HG02623 (cell line): ENCODE results near the gene NR2C1.
"Not testable (repeated sequence)": the region's sequence is repeated elsewhere in the genome, so short reads cannot be mapped to it uniquely, and the experiment has no call there.

Experiments
- ATAC-seq: cut with Tn5 transposase; IDR thresholded peaks from one replicate; pipeline ENCODE4 v1.9.1; 2021; ENCODE audit warnings: moderate library complexity; ENCODE audit not compliant: unreplicated experiment

The NR2C1 gene

DNA sequence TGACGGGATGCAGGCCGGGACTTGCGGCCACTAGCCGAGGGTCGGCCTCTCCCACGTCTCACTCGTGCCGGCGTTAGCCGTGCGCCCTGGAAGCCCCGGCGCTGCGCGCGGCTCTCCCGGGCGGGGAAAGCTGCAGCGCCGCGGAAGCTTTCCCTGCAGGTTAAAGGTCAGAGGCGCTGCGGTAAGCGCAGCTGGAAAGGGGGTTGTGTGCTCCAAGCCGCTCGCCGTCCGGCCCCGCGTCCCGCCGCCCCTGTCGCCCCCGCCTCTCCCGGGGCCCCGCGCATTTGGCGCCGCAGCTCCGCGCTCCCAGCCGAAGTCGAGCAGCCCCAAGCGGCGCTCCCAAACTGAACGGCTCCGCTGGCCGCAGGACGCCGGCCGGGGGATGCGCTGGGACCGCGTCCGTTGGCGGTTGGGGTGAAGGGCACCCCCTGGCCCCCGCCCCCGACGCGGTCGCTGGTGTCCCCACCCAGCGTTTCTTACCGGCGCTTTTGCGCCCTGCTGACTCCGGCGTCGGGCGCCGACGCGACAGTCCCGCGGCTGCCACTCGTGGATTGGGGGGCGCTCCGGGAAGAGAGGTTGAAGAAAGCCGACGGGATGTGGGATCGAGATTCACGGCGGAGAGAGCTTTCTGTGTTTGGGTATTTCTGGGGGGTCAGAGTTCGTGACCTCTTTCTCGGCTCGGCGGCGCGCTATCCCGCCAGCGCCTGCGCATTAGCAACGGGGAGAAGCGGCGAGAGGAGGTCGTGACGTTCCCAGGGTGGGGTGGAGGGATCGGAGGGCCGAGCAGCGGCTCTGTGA is at the start of gene NR2C1:
NR2C1 (minus strand) TSS at position 719 of the 798 bp plus-strand sequence. CDS start 6,234 bp downstream, outside the sequence.
- peak; percentile 96 for ATAC-seq

DNA sequence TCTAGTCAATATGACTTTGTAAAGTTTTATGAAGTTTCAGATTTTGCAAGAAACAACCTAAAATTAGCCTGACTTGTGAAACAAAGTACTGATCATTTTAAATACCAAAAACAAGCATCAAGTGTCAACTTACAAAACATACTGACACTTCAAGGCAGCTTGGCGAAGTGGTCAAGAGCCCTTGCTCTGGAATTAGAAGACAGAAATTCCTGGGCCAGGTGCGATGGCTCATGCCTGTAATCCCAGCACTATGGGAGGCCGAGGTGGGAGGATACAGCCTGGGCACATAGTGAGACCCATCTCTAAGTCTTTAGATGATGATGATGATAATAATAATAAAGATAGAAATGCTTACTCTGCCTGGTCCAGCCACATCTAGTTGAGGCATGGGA is 45.4 kb upstream of the NR2C1 start:
- ATAC-seq, result no peak

DNA sequence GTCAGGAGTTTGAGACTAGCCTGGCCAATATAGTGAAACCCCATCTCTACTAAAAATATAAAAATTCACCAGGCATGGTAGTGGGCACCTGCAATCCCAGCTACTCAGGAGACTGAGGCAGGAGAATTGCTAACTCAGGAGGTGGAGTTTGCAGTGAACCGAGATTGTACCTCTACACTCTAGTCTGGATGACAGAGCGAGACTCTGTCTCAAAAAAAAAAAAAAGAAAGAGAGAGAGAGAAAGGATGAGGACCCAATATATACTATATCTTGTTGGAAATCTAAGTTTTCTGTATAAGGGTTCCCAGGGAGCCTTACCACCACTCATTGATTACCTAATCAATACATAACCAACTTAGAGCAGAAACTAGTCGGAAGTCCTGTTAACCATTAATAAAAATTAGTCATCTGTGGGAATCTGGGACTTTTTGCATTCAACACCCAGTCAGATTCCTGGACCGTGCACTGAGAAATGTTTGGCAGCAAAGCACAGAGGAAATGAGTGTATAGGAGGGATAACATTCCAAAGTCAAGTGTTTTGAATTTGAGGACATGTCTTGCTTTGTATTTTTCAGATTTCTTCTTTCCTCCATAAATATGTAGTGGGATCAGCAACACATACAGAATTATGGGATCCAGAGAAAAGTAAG is 44.8 kb upstream of the NR2C1 start:
- ATAC-seq, result no peak

DNA sequence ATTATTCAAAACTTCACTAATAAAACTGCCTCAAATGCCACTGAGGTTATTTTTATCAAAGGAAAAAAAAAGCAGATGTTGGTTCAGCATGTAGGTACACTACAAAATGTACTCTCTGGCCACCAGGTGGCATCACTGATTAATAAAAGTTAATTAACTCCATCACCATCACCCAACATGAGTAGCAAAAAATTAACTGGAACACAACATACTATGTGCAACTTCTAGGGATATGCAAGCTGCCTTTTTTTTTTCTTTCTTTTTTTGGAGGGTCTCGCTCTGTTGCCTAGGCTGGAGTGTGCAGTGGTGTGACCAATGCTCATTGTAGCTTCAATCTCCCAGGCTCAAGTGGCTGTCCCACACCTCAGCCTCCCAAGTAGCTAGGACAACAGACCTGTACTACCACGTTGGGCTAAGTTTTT is 43.8 kb upstream of the NR2C1 start:
- ATAC-seq, result peak; percentile 72

DNA sequence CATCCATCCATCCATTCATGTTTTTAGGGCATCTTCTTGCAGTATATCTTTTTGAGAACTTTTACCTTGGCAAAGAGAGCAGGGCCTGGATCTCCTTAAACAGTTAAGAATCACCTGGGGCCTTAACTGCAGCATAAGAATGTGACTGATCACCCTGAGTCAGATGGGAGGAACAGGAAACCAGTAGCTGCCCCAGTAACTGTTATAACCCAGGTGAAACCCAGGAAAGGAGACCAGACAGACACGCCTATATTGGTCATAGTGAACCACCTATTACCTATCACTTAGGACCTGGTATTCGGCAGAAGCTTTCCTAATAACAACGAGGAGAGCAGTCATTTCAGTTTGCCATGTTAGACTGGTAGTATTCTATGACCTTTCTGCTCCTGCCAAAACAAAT is 43.4 kb upstream of the NR2C1 start:
- ATAC-seq, result peak; percentile 38

DNA sequence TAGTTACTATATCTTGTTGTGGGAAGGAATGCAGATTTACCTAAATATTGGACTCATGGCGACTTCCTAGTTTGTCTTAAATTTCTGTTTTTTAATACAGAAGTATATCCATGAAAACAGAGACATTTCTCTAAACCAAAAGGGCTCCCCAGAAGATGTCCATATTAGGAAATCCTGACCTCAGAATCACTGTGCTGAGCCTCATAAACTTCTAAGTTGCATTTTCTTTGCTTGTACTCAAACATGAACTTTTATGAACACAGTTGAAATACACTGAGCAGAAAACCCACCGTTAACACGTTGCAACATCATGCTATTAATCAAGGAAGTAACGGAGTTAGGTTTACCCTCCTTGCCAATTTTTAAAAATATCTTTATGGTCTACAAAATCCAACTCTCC is 42.9 kb upstream of the NR2C1 start:
- ATAC-seq, result no peak

DNA sequence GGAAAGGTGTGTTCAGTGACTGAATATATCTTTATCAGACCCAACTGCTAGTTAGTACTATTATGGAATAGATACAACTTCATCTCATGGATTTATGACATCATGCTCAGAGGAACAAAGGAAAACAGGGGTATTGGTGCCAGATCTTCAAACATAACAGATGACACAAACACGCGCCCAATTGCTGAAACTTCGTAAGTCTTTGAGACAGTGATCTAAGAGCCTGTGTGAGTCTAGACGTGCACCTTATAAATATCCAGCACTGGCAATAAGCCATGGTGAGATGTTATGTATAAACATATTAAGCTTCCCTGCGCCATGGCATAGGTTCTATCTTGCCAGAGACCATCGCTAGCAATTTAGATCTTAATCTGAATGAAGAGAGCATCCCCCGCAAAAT is 42.2 kb upstream of the NR2C1 start:
- no peak for ATAC-seq

DNA sequence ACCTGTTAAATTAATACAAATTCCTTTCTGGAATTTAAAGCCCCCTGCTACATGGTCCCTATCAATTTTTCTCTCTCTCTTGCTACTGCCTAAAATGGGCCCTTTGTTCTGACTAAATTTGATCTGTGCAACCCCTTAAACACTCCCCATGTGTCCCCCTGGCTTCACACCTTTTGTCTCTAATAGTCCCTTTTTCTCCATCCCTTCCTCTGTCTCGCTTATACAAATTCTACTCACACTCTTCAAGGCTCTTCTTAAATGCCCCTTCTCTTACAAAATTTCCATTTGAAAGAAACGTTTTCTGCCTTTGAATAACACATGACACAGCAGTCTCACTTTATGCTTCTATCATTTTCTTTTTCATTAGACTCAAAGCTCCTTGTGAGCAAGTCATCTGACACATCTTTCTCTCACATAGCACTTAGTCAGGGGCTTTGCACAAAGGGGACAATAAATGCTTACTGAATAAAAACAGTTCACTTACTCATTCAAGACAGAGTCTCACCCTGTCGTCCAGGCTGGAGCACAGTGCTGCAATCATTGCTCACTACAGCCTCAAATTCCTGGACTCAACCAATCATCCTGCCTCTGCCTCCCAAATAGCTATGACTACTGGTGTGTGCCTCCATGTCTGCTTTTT is 41.5 kb upstream of the NR2C1 start:
- no peak for ATAC-seq

DNA sequence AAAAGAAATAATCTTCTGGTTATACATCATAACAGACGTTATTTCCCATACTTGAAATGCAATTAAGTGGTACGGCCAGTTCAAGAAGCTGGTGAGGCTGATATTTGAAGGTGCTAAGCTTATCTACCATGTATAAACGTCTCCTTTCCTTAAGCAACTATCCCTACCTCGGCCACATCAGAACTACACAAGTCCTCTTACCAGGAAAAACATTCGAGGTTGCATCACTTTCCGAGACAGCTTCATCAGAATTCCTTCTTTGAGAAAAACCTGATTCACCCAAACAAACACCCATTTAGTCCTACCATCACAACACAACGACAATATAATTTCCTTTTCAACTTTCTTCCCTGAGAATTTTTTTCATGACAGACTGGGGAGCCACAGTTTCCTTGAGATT is 33.9 kb upstream of the NR2C1 start:
- ATAC-seq, result no peak

DNA sequence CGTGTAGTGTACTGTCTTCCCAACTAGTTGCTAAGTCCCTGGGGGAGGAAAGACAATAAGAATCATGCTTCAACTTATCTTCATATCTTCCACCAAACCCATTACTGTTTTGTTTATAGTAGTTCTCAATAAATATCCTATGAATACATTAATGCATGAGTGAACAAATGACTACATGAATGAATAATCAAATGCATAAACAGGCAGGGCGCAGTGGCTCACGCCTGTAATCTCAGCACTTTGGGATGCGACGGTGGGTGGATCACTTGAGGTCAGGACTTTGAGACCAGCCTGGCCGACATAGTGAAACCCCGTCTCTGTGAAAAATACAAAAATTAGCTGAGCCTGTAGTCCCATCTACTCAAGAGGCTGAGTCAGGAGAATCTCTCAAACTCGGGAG is 32.1 kb upstream of the NR2C1 start:
- ATAC-seq, result no peak

DNA sequence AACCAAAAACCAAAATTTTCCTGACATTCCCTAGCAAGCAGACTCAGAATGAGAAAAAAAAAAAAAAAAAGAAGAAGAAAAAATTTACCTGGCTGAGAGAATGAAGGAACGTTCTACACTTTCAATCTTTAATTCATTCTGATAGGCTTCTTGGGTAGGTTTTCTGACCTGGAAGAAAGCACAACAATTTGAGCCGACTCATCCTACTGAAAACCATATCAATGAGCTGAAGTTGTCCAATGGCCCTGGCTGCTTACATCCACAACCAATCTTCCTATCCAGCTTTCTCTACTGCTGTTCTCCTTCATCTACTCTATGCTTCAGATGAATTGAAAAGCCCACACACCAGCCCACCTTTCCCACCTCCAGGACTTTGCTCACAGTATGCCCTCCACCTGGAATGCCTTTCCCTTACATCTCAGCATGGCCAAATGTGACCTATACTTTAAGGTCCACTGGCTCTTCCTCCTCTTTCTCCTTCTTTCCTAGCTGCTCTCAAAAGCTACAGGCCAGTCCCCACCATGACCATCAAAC is 31.6 kb upstream of the NR2C1 start:
- no peak for ATAC-seq

DNA sequence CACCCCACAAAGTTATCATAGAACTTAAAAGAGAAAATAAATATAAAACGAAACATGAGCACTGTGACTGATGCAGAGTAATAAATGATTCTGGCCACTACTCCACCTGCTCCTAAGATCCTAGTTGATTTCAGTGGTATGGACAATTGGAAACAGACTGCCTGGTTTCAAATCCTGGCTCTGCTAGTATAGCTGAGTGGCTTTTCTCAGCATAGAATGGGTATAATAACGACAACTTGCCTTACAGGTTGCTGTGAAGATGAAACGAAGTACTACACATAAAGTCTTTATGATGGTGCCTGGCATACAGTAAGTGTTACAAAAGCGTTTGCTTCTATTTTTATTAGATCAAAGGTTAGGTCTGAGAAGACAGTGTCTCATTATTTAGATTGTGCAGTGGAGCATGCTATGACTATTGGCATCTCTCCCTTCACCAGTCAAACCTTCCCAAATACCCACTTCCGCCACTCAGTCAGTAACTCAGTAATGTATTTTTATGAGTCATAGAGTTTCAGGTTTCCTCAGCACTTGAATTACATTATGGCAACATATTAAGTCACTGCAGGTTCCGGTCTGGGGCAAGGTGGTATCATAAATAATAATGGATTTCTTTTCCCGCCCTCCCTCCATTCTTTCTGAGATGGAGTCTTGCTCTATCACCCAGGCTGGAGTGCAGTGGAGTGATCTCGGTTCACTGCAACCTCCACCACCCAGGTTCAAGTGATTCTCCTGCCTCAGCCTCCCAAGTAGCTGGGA is 29.7 kb upstream of the NR2C1 start:
- ATAC-seq, result peak; percentile 97

DNA sequence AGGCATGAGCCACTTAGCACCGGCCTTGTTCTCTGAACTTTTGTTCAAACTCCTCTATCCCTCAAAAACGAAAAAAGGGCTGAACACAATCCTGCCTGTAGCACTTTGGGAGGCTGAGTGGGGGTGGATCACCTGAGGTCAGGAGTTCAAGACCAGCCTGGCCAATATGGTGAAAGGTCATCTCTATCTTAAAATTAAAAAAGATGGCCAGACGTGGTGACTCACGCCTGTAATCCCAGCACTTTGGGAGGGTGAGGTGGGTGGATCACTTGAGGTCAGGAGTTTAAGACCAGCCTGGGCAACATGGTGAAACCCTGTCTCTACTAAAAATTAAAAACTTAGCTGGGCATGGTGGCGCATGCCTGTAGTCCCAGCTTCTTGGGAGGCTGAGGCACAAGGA is 28.5 kb upstream of the NR2C1 start:
- ATAC-seq, result not testable (repeated sequence)

DNA sequence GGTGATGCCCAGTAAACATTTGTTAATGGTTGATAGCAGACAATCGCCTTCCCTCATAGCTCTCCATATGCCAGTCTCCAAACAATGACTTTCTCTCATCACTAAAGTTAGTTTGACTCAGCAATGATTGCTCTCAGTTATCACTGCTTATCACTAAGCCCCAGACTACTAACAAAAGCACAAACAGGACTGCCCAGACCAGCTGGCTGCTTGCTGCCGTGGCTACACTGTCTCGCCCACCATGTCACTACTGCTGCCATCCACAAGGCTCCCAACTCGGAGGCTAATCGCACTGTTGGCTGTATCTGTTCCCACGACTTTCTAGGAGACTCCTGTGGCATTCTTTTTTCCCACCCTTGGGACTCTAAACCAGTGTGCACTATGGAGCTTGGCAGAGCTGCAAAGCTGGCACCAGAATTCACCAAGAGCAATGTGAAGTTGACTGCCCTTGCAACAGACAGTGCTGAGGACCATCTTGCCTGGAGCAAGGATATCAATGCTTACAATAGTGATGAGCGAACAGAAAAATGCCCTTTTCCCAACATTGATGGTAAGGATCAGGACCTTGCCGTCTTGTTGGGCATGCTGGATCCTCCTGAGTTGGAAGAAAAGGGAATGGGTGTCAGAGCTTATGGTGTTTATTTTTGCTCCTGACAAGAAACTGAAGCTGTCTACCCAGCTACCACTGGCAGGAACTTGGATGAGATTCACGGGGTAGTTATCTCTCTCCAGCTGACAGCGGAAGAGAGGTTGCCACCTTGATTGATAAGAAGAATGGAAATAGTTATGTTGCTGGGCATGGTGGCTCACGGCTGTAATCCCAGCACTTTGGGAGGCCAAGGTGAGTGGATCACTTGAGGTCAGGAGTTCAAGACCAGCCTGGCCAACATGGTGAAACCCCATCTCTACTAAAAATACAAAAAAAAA is 27.1 kb upstream of the NR2C1 start:
- no peak for ATAC-seq

DNA sequence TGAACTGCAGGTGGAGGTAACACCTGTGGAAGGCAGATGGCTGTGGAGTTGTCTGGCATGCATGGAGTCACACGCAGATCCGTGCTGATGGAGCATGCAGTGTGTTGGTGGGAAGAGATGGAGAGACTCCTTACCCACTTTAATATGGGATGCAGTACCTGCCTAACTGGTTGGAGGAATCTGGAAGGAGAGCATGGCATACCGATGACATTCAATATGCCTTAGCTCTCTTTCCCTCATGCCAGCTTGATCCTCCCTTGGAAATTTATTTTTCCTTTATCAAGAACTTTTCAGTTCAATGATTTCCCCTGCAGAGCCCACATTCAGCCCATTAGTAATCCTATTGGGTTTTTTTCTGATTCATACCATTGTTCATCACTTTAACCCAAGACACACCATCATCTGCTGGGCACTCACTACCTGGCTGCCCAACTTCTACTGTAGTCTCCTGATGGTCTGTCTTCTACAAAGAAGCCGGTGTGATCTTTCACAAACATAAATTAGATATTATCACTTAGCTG is 25.9 kb upstream of the NR2C1 start:
- no peak for ATAC-seq

DNA sequence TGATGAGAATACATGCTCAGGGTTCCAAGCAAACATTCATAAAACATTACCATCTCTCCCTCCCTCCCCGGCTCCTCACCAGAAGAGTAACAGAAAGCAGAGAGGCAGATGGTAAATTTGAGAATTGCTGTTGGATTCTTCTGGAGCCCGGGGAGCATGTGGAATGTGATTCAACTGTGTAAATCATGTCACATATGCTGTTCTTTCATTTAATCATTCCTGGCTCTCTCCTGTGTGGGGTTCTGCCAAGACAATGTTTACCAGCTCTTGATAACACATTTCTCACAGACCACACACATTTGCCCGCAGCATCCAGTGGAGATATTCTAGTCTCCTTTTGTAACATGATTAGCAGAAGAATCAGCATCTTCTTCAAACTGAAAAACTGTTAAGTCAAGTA is 23.4 kb upstream of the NR2C1 start:
- ATAC-seq, result no peak

DNA sequence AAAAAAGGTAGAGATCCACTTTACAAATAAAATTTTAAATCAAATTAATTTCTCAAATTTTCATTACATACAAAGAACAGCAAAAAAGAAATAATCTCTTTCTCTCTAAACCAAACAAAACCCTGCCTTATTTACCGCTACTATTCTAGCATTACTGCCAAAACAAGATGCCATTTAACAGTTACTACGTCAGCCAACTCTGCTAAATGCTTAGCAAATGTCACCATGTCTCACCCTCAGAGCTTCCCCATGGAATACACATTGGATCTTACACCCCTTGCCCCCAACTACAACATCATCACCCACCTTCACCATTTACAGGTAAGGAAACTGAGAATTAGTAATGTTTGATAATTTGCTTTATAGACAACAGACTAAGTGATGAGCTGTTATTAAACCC is 23.0 kb upstream of the NR2C1 start:
- no peak for ATAC-seq

DNA sequence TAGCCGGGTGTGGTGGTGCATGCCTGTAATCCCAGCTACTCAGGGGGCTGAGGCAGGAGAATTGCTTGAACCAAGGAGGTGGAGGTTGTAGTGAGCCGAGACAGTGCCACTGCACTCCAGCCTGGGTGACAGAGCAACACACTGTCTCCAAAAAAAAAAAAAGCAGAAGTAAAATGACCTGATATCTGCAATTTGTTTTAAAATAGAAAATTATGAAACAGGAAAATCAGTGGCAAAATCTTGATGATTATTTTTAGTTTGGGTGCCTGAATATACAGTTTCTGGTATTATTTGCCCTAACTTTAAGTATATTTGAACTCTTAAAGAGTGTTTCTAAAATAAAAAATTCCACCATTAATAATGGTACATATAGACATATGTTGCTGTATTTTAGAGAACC is 22.4 kb upstream of the NR2C1 start:
- ATAC-seq, result not testable (repeated sequence)

DNA sequence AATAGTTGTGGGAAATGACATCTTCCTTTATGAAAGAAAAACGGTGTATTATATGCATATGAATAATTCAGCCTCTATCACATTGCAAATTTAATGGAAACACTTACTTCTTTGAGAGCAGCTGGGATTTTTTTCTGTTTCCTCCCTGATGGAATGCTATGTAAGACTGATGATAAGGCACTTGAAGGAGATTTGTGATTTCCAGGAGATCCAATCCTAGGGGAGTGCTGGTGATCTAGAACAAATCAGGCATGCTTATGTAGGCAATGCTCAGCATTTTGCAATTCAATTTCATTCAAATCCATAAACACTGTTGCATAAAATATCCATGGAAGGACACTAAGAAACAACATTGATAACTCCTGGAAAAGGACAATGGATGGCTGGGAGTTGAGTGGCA is 16.0 kb upstream of the NR2C1 start:
- ATAC-seq, result no peak

DNA sequence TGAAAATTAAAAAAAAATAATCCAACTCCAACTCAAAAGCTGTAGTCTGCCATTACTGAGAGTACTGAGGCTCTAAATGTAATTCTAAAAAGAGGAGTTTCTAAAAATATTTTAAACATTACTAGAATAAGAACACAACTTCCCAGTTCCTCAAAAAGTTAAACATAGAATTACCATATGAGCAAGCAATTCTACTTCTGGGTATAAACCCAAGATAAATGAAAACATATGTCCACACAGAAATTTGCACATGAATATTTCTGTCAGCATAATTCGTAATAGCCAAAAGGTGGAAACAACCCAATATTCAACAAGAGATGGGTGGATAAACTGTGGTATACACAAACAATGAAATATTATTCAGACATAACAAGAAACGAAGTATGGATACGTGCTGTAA is 15.0 kb upstream of the NR2C1 start:
- ATAC-seq, result peak; percentile 74
